Measurements from ENCODE around the gene TLDC2.

The TLDC2 gene

GRCh38 chr20:36845288-36845971 is 30.5 kb upstream of the TLDC2 start:
- no peak for TF ChIP-seq CTCF (IDR thresholded peaks at IDR 0.05; ENCODE audit: control extremely low read depth, extremely low read depth, low read depth, missing control alignments)
- DNase-seq (ENCODE audit: extremely low spot score) = no peak
- ChIA-PET POLR2A (interaction anchor here (0.7 to 1.2 kb wide), 3 partner anchors 8 to 801 kb away, joined by 3 to 5 read pairs (median 4); no protein-coding TSS in a partner anchor), CTCF (interaction anchor here (1.2 to 7.3 kb wide), 5 partner anchors 9 to 252 kb away, joined by 3 to 61 read pairs (median 5); a partner anchor contains a TSS)

- POLR2A ChIA-PET = no interaction called here
Measured at GRCh38 chr20:36847009-36847709, 28.8 kb upstream of the TLDC2 start.

GRCh38 chr20:36847710-36848040 is 28.3 kb upstream of the TLDC2 start:
- CTCF ChIA-PET = interaction anchor here (1.5 to 7.3 kb wide), 5 partner anchors 10 to 39 kb away, joined by 3 to 61 read pairs (median 5); a partner anchor contains a TSS
- DNase-seq (ENCODE audit: extremely low spot score) = no peak
- POLR2A ChIA-PET = interaction anchor here (0.6 to 0.7 kb wide), 2 partner anchors 15 to 294 kb away, joined by 3 to 7 read pairs; no protein-coding TSS in a partner anchor
- no peak for TF ChIP-seq CTCF (IDR thresholded peaks at IDR 0.05; ENCODE audit: control extremely low read depth, extremely low read depth, low read depth, missing control alignments)

More at GRCh38 chr20:36847009-36847709, 28.8 kb upstream of the TLDC2 start:
- CTCF ChIA-PET = interaction anchor here (1.1 to 7.3 kb wide), 7 partner anchors 10 to 242 kb away, joined by 3 to 61 read pairs (median 5); partner anchors contain the start of gene RAB5IF
- no peak for TF ChIP-seq CTCF (IDR thresholded peaks at IDR 0.05; ENCODE audit: control extremely low read depth, extremely low read depth, low read depth, missing control alignments)
- no peak for DNase-seq (ENCODE audit: extremely low spot score)

- ChIA-PET POLR2A (interaction anchor here (0.6 to 0.7 kb wide), 2 partner anchors 15 to 294 kb away, joined by 3 to 7 read pairs; no protein-coding TSS in a partner anchor), CTCF (interaction anchor here (1.5 to 7.3 kb wide), 6 partner anchors 9 to 39 kb away, joined by 3 to 61 read pairs (median 5); a partner anchor contains a TSS)
- DNase-seq (ENCODE audit: extremely low spot score) = no peak
- TF ChIP-seq CTCF (IDR thresholded peaks at IDR 0.05; ENCODE audit: control extremely low read depth, extremely low read depth, low read depth, missing control alignments) = no peak
Measured at GRCh38 chr20:36848078-36848660, 27.8 kb upstream of the TLDC2 start.

GRCh38 chr20:36848677-36849076 is 27.3 kb upstream of the TLDC2 start:
- no peak for DNase-seq (ENCODE audit: extremely low spot score)
- CTCF ChIA-PET = interaction anchor here (1.0 to 7.3 kb wide), 6 partner anchors 13 to 40 kb away, joined by 3 to 61 read pairs (median 5); a partner anchor contains a TSS
- POLR2A ChIA-PET = no interaction called here
- no peak for TF ChIP-seq CTCF (IDR thresholded peaks at IDR 0.05; ENCODE audit: control extremely low read depth, extremely low read depth, low read depth, missing control alignments)

Data from GM10248 (cell line).